Ishikawa (cell line): ENCODE results near the gene OPTN.

Experiments used
- EGR1 ChIP-seq: IDR thresholded peaks from 2 replicates; pipeline ENCODE4 v1.6.1; 2012
- NFIC ChIP-seq: IDR thresholded peaks from 2 replicates; pipeline ENCODE4 v1.6.1; 2012
- RAD21 ChIP-seq: IDR thresholded peaks from 2 replicates; pipeline ENCODE4 v1.6.1; 2012; ENCODE audit warnings: low read depth
- TAF1 ChIP-seq: IDR thresholded peaks from 2 replicates; pipeline ENCODE4 v1.6.1; 2012; ENCODE audit warnings: low read depth, mild to moderate bottlenecking
- TCF12 ChIP-seq: IDR thresholded peaks from 2 replicates; pipeline ENCODE4 v1.6.1; 2012; ENCODE audit warnings: low read depth
- USF1 ChIP-seq: IDR thresholded peaks from 2 replicates; pipeline ENCODE4 v1.6.1; 2012
- YY1 ChIP-seq: IDR thresholded peaks from 2 replicates; pipeline ENCODE4 v1.6.1; 2012; ENCODE audit warnings: low read depth
- TF ChIP-seq, protein P1 (sequence below): IDR thresholded peaks from 2 replicates; pipeline ENCODE4 v1.6.1; 2012
- TF ChIP-seq, protein P2 (sequence below): IDR thresholded peaks from 2 replicates; pipeline ENCODE4 v1.6.1; 2012; ENCODE audit warnings: low read depth, mild to moderate bottlenecking

GRCh38 chr10:13095929-13096328 lies 4.0 kb upstream of the OPTN start:
- TF ChIP-seq NFIC, result no peak
- TF ChIP-seq, protein P1, sequence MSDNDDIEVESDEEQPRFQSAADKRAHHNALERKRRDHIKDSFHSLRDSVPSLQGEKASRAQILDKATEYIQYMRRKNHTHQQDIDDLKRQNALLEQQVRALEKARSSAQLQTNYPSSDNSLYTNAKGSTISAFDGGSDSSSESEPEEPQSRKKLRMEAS, result no peak
- no peak for TF ChIP-seq TAF1
- no peak for TF ChIP-seq TCF12
- no peak for TF ChIP-seq RAD21
- no peak for TF ChIP-seq USF1
- TF ChIP-seq, protein P2, sequence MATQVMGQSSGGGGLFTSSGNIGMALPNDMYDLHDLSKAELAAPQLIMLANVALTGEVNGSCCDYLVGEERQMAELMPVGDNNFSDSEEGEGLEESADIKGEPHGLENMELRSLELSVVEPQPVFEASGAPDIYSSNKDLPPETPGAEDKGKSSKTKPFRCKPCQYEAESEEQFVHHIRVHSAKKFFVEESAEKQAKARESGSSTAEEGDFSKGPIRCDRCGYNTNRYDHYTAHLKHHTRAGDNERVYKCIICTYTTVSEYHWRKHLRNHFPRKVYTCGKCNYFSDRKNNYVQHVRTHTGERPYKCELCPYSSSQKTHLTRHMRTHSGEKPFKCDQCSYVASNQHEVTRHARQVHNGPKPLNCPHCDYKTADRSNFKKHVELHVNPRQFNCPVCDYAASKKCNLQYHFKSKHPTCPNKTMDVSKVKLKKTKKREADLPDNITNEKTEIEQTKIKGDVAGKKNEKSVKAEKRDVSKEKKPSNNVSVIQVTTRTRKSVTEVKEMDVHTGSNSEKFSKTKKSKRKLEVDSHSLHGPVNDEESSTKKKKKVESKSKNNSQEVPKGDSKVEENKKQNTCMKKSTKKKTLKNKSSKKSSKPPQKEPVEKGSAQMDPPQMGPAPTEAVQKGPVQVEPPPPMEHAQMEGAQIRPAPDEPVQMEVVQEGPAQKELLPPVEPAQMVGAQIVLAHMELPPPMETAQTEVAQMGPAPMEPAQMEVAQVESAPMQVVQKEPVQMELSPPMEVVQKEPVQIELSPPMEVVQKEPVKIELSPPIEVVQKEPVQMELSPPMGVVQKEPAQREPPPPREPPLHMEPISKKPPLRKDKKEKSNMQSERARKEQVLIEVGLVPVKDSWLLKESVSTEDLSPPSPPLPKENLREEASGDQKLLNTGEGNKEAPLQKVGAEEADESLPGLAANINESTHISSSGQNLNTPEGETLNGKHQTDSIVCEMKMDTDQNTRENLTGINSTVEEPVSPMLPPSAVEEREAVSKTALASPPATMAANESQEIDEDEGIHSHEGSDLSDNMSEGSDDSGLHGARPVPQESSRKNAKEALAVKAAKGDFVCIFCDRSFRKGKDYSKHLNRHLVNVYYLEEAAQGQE, result no peak
- TF ChIP-seq YY1, result no peak
- no peak for TF ChIP-seq EGR1
